Measurements from ENCODE around the gene ABCD3. TPM values are rescaled to one million over a fixed set of nuclear protein-coding genes. Genes with fewer than 3 reads are reported as not detected.
A peak's percentile ranks its signal among the peaks of the same experiment; 100 is the strongest.

The ABCD3 gene
- total and polyA plus RNA-seq, 2 donors from 2014 or later, result 43.2 to 65.1 TPM

- Histone ChIP-seq H3K4me1 (ENCODE audit: control insufficient read depth in 2 of 3, insufficient read depth in 2 of 3, low read depth in 1 of 3, low read length in 3 of 3) (no peaks in the 10 kb centered on the region), H3K27ac (ENCODE audit: low read depth in 2 of 2, low read length in 2 of 2) (no peak overlapping the region), H3K9me3 (ENCODE audit: control insufficient read depth in 2 of 3, insufficient read depth in 1 of 3, low read length in 3 of 3) (no peaks in the 10 kb centered on the region), H3K4me3 (ENCODE audit: low read length in 3 of 3) (no peak overlapping the region), H3K9ac (ENCODE audit: low read length in 3 of 3) (no peak overlapping the region), H3K27me3 (ENCODE audit: control insufficient read depth, insufficient read depth, low read length) (no peaks in the 10 kb centered on the region), H3K36me3 (ENCODE audit: control insufficient read depth in 2 of 3, insufficient read depth in 3 of 3, low read length in 3 of 3) (peaks cover 0 to 25% (median 22%) of the 10 kb centered on the region in 3 donors)
- DNase-seq (no peak), FAIRE-seq (no peak)
- intact Hi-C loops (cut with DNase I), result no loop called here
- no peak for TF ChIP-seq CTCF (IDR thresholded peaks at IDR 0.05; ENCODE audit: borderline replicate concordance, extremely low read depth, insufficient read depth)
Observed at GRCh38 chr1:94486990-94487389, 68.8 kb downstream of the ABCD3 start.

- no peak for DNase-seq
- H3K4me3 ChIP-seq (ENCODE audit: low read length in 3 of 3), result no peak overlapping the region
- H3K27me3 ChIP-seq (ENCODE audit: control insufficient read depth, insufficient read depth, low read length), result no peaks in the 10 kb centered on the region
- intact Hi-C loops (cut with DNase I), result no loop called here
- no peak for FAIRE-seq
- no peaks in the 10 kb centered on the region for H3K9me3 ChIP-seq (ENCODE audit: control insufficient read depth in 2 of 3, insufficient read depth in 1 of 3, low read length in 3 of 3)
- H3K36me3 ChIP-seq (ENCODE audit: control insufficient read depth in 2 of 3, insufficient read depth in 3 of 3, low read length in 3 of 3), result peaks cover 5 to 31% (median 14%) of the 10 kb centered on the region in 3 donors
- no peak overlapping the region for H3K27ac ChIP-seq (ENCODE audit: low read depth in 2 of 2, low read length in 2 of 2)
- H3K4me1 ChIP-seq (ENCODE audit: control insufficient read depth in 2 of 3, insufficient read depth in 2 of 3, low read depth in 1 of 3, low read length in 3 of 3), result no peaks in the 10 kb centered on the region
- H3K9ac ChIP-seq (ENCODE audit: low read length in 3 of 3), result no peak overlapping the region
- TF ChIP-seq CTCF (IDR thresholded peaks at IDR 0.05; ENCODE audit: borderline replicate concordance, extremely low read depth, insufficient read depth), result no peak
Observed at GRCh38 chr1:94490556-94490955, 72.4 kb downstream of the ABCD3 start.

- no peaks in the 10 kb centered on the region for H3K27me3 ChIP-seq (ENCODE audit: control insufficient read depth, insufficient read depth, low read length)
- H3K4me1 ChIP-seq (ENCODE audit: control insufficient read depth in 2 of 3, insufficient read depth in 2 of 3, low read depth in 1 of 3, low read length in 3 of 3), result no peaks in the 10 kb centered on the region
- DNase-seq, result peak in 1 of 5 donors; percentile 11
- no peak overlapping the region for H3K27ac ChIP-seq (ENCODE audit: low read depth in 2 of 2, low read length in 2 of 2)
- H3K9me3 ChIP-seq (ENCODE audit: control insufficient read depth in 2 of 3, insufficient read depth in 1 of 3, low read length in 3 of 3), result no peaks in the 10 kb centered on the region
- H3K4me3 ChIP-seq (ENCODE audit: low read length in 3 of 3), result no peak overlapping the region
- H3K36me3 ChIP-seq (ENCODE audit: control insufficient read depth in 2 of 3, insufficient read depth in 3 of 3, low read length in 3 of 3), result peaks cover 5 to 29% (median 7%) of the 10 kb centered on the region in 3 donors
- FAIRE-seq, result no peak
- no peak overlapping the region for H3K9ac ChIP-seq (ENCODE audit: low read length in 3 of 3)
- TF ChIP-seq CTCF (IDR thresholded peaks at IDR 0.05; ENCODE audit: borderline replicate concordance, extremely low read depth, insufficient read depth), result no peak
- intact Hi-C loops (cut with DNase I), result no loop called here
Observed at GRCh38 chr1:94496076-94496755, 78.0 kb downstream of the ABCD3 start.
